Measurements from ENCODE around the gene SH3RF2.
A peak's percentile ranks its signal among the peaks of the same experiment; 100 is the strongest.
"Not testable (repeated sequence)": the region's sequence is repeated elsewhere in the genome, so short reads cannot be mapped to it uniquely, and the experiment has no call there.

Gene SH3RF2

GRCh38 chr5:146078566-146078965 is 142.2 kb downstream of the SH3RF2 start:
- DNase-seq (ENCODE audit: low read depth), result no peak

- no peak for DNase-seq (ENCODE audit: low read depth)
Observed at GRCh38 chr5:146079695-146080373, 143.5 kb downstream of the SH3RF2 start.

GRCh38 chr5:146081556-146081955 is 145.2 kb downstream of the SH3RF2 start:
- DNase-seq (ENCODE audit: low read depth), result no peak

DNA sequence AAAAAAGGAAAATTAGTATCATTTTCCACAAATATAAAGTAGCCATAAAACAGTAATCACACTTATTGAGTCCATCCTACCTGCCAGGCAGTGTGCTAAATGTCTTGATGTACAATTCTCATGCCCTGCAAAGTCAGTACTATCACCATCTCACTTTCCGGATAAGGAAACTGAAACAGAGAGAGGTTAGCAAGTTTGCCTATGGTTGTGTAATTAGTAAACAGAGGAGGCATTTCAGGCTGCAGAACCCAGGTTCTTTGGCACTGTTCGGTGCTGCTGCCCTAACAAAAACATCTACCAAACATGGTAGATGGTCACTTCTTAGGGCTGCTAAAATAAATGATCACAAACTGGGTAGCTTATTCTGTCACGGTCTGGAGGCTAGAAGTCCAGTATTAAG is 146.4 kb downstream of the SH3RF2 start:
- DNase-seq (ENCODE audit: low read depth), result no peak

DNA sequence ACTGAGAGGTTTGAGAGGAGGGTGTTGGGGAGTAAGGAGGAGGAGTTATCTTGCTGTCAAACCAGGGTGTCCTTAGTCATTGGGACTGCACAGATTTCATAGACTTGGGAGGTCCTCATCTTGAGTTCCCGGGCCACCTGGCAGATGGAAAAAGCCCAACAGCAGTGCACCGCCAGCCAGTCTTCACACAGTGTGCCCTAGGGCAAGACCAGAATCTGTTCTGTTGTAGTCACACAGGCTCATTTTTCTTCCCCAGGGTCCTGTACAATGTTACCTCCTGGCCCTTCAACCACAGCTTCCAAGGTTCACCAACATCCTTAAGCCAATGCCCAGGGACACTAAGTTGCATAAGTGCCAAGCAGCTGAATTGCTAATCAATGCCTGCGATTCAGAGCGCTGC is 148.0 kb downstream of the SH3RF2 start:
- DNase-seq (ENCODE audit: low read depth), result no peak

GRCh38 chr5:146088098-146088497 is 151.7 kb downstream of the SH3RF2 start:
- DNase-seq (ENCODE audit: low read depth), result no peak

GRCh38 chr5:146089287-146089686 is 152.9 kb downstream of the SH3RF2 start:
- DNase-seq (ENCODE audit: low read depth), result no peak

DNA sequence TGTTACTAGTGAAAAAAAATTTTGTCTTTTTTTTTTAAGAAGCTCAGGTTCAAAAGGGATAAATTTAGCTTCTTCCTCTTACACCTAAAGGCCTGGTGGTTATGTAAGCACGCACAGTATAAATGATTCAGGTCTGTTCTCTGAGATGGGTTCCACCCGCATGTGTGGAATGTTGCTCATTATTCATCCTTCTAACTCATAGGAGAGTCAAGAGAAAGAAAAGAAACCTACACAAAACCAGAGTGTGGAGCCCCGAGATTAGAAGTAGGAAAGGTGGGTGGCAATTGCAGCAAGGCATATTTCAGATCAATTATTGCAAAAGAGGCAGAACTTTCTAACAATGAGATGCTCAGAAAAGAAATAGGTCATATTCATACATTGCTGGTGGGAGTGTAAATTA is 155.5 kb downstream of the SH3RF2 start:
- no peak for DNase-seq (ENCODE audit: low read depth)

DNA sequence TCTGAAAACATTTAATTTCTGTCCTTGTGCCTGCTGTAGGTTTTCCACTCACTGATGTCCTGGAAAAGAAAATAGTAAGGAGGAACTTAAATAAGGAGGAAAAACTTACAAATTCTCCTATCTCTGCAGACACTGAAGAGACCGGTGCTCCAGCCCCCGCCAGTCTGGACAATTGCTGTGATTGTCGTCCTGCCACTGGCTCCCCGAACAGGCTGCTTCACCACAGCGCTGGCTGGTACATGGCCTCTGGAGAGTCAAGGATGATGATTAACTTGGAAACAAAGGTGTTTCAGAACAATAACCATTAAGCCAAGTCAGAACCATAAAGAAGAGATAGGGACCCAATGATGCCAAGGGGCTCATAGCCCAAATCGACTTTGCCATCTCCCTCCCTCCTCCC is 161.7 kb downstream of the SH3RF2 start:
- no peak for DNase-seq (ENCODE audit: low read depth)

DNA sequence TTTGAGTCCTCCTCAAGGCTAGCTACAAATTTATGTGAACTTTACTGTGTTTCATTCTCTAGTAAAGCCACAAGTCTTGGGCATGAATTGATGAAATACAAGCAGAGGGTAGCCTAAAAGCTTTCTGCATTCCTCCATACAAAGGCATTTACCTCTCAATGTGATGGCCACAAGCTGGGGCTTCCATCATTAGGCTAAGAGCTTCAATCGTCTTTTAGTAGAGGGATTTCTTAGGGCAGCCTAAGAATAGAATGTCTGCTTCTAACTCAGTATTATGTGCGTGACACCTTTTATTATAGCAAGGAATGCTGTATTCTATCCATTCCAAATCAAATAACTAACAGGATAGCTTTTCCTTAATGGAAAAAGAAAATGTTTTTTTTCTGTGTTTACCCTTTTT is 165.3 kb downstream of the SH3RF2 start:
- DNase-seq (ENCODE audit: low read depth), result no peak

DNA sequence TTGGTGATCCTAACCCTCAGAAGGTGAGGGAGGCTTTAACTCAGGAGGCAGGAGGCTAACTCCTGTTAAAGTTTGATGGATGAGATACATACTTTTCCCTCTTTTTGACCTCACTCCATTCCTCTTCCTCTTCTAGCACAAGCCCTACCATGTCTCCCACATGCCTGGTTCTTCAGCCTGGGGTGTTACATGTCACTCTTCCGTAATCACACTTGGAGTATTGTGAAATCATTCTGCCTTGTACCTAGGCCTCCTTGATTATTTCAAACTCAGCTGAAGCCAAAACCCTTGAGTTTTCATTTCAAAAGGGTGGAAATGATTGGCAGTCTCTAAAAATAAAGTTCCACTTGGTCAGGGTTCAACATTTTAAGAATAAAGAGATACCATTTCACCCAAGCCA is 167.2 kb downstream of the SH3RF2 start:
- no peak for DNase-seq (ENCODE audit: low read depth)

DNA sequence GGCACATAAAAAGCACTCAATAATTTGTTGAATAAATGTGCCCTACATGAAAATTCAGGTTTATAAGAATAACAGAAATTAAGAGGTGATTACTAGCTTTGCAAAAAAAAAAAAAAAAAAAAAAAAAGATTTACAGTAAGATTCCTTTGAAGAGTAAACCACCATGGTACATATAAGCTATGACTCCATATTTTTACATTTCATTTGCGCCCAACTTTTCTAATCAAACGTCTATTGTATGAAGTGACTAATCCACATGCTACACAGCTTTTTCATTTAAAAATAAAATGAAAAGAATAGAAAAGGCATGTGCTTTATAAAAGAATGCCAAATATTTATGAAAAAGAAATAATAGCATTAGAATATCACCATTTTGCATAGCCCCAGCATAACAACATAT is 169.1 kb downstream of the SH3RF2 start, which contains the start of gene PLAC8L1:
TSS of gene PLAC8L1 (minus strand) at position 101 of the 400 bp plus-strand sequence. CDS start 1,266 bp downstream, outside the sequence.
- no peak for DNase-seq (ENCODE audit: low read depth)

- no peak for DNase-seq (ENCODE audit: low read depth)
Observed at GRCh38 chr5:146107901-146108300, 171.5 kb downstream of the SH3RF2 start.

DNA sequence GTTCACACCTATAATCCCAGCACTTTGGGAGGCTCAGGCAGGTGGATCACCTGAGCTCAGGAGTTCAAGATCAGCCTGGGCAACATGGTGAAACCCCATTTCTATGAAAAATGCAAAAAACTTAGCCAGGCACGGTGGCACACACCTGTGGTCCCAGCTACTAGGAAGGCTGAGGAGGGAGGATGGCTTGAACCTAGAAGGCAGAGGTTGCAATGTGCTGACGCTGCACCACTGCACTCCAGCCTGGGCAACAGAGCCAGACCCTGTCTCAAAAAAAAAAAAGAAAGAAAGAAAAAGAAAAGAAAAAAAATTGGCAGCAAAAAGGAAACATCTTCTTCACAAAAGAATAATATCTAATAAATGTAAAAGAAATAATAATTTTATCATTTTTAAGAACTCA is 172.5 kb downstream of the SH3RF2 start:
- DNase-seq (ENCODE audit: low read depth), result not testable (repeated sequence)

GRCh38 chr5:146109379-146109778 is 173.0 kb downstream of the SH3RF2 start:
- DNase-seq (ENCODE audit: low read depth), result no peak

- peak; percentile 12 for DNase-seq (ENCODE audit: low read depth)
Observed at GRCh38 chr5:146111409-146111808, 175.0 kb downstream of the SH3RF2 start.

- no peak for DNase-seq (ENCODE audit: low read depth)
Observed at GRCh38 chr5:146112476-146112875, 176.1 kb downstream of the SH3RF2 start.
